ENCODE data around the gene CACTIN.

DNA sequence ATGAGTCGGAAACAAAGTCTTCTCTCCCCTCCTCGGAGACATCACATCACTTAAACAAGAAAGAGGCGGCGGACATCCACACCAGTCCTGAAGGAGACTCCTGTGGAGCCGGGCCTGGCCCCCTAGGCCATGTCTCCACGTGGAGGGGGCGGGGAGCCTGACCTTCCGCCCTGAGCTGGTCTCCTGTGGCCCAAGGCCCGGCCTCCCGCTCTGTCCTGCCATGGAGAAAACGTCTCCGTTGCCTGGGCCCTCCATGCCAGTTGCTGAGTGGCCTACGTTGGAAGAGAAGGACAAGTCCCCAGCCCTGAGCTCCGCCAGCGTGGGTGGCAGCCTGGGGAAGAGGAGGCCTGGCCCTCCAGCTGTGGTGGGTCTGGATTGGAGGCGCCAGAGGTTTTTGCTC lies 5.5 kb upstream of the CACTIN start:
- TF ChIP-seq, protein P1, sequence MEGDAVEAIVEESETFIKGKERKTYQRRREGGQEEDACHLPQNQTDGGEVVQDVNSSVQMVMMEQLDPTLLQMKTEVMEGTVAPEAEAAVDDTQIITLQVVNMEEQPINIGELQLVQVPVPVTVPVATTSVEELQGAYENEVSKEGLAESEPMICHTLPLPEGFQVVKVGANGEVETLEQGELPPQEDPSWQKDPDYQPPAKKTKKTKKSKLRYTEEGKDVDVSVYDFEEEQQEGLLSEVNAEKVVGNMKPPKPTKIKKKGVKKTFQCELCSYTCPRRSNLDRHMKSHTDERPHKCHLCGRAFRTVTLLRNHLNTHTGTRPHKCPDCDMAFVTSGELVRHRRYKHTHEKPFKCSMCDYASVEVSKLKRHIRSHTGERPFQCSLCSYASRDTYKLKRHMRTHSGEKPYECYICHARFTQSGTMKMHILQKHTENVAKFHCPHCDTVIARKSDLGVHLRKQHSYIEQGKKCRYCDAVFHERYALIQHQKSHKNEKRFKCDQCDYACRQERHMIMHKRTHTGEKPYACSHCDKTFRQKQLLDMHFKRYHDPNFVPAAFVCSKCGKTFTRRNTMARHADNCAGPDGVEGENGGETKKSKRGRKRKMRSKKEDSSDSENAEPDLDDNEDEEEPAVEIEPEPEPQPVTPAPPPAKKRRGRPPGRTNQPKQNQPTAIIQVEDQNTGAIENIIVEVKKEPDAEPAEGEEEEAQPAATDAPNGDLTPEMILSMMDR (IDR thresholded peaks at IDR 0.05; ENCODE audit: insufficient read depth, low read depth, low read length) = no peak
- no peak for TF ChIP-seq EZH2 (IDR thresholded peaks at IDR 0.05; ENCODE audit: insufficient read depth, low read length)

All from astrocyte (in vitro differentiated cells and primary cell).